ENCODE results near the gene CDYL.

DNA sequence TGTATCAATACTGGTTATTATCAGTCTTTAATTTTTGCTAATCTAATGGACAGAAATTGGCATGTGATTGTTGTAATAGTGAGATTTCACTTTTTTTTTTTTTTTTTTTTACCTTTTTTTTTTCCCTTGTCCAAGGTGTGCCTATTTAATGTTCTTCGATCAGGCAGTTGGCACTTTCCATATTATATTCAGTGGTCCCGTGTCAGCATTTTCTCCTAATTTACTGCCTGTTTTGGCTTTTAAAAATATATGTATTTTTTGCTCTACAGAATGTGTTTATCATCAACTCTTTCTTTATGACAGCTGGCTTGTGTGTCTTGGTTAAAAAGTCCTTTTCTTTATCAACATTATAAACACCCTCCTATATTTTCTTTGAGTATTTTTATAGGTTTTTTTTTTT lies 39.4 kb downstream of the CDYL start:
- no peak for TF ChIP-seq RCOR1 (IDR thresholded peaks at IDR 0.05; ENCODE audit: insufficient replicate concordance, low read length)
- no peak for TF ChIP-seq POLR2A (IDR thresholded peaks at IDR 0.05; ENCODE audit: low read depth, low read length)
- TF ChIP-seq, protein P1, sequence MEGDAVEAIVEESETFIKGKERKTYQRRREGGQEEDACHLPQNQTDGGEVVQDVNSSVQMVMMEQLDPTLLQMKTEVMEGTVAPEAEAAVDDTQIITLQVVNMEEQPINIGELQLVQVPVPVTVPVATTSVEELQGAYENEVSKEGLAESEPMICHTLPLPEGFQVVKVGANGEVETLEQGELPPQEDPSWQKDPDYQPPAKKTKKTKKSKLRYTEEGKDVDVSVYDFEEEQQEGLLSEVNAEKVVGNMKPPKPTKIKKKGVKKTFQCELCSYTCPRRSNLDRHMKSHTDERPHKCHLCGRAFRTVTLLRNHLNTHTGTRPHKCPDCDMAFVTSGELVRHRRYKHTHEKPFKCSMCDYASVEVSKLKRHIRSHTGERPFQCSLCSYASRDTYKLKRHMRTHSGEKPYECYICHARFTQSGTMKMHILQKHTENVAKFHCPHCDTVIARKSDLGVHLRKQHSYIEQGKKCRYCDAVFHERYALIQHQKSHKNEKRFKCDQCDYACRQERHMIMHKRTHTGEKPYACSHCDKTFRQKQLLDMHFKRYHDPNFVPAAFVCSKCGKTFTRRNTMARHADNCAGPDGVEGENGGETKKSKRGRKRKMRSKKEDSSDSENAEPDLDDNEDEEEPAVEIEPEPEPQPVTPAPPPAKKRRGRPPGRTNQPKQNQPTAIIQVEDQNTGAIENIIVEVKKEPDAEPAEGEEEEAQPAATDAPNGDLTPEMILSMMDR (conservative IDR thresholded peaks at IDR 0.05; ENCODE audit: low read depth, low read length), result no peak
- TF ChIP-seq FOS (IDR thresholded peaks at IDR 0.05; ENCODE audit: low read depth, low read length), result no peak
- no peak for TF ChIP-seq RFX5 (IDR thresholded peaks at IDR 0.05; ENCODE audit: low read depth, low read length)
- no peak for TF ChIP-seq CEBPB (IDR thresholded peaks at IDR 0.05; ENCODE audit: low read depth, low read length)
- TF ChIP-seq, protein P2, sequence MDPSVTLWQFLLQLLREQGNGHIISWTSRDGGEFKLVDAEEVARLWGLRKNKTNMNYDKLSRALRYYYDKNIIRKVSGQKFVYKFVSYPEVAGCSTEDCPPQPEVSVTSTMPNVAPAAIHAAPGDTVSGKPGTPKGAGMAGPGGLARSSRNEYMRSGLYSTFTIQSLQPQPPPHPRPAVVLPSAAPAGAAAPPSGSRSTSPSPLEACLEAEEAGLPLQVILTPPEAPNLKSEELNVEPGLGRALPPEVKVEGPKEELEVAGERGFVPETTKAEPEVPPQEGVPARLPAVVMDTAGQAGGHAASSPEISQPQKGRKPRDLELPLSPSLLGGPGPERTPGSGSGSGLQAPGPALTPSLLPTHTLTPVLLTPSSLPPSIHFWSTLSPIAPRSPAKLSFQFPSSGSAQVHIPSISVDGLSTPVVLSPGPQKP (IDR thresholded peaks at IDR 0.05; ENCODE audit: borderline replicate concordance, low read depth, low read length), result no peak

All from IMR-90 (cell line).